HCT116 (cell line): ENCODE data around the gene KCNK10. TPM values are rescaled to one million over a fixed set of nuclear protein-coding genes. Genes with fewer than 3 reads are reported as not detected.

ENCODE experiments used
- ATAC-seq: fragments of 200-7000 bp; cut with Tn5 transposase; 2 replicates; pipeline ENCODE4 v1.9.1; 2020; ENCODE audit warnings: mild to moderate bottlenecking, moderate library complexity
- BruUV-seq: library from RNA; stranded (reverse); fragments of 400-500 nt; replicated peaks from 2 replicates; lab custom pipeline; 2021; lab: Mats Ljungman, UMichigan
- CTCF ChIA-PET: fragments of 300-600 bp; sonication (Branson Sonifier 250); formaldehyde crosslinking; loops from one replicate; lab custom pipeline; 2021; ENCODE audit warnings: antibody characterized with exemption; lab: Charles Lee
- POLR2A ChIA-PET: fragments of 300-600, 350-600 bp; sonication (Branson Sonifier 250); formaldehyde crosslinking; loops from one replicate; lab custom pipeline; 2021; ENCODE audit warnings: antibody characterized with exemption; lab: Charles Lee
- RAD21 ChIA-PET, 2 experiments: fragments of 300-600 bp; sonication (Branson Sonifier 250); formaldehyde crosslinking; loops; one replicate each; lab custom pipeline; 2023; ENCODE audit warnings: low total read pairs in 2 of 2; ENCODE audit not compliant: uncharacterized antibody in 2 of 2, unreplicated experiment in 2 of 2, low non-redundant PET in 1 of 2; lab: Charles Lee
- DNase-seq: peaks from one replicate; pipeline ENCODE4 v3.0.0-alpha.2; 2010; ENCODE audit warnings: low read depth, low spot score
- H2AFZ ChIP-seq: fragments of 200-600 bp; shearing (Covaris generic), sonication (generic); 2 replicates; pipeline ENCODE4 v1.6.1; 2017; ENCODE audit warnings: low read depth, mixed run types, mixed read lengths, antibody characterized with exemption, low read length; ENCODE audit not compliant: poor library complexity, severe bottlenecking
- H3K27ac ChIP-seq: 2 replicates; pipeline ENCODE4 v1.5.1; 2012; ENCODE audit warnings: low read depth, low read length
- H3K27me3 ChIP-seq: fragments of 200-600 bp; sonication (generic); 2 replicates; pipeline ENCODE4 v1.6.1; 2016; ENCODE audit warnings: mixed run types, low read length, mixed read lengths; ENCODE audit not compliant: insufficient read depth
- H3K36me3 ChIP-seq, 2 experiments: fragments of 200-500 bp in 1 of 2; fragments of 200-600 bp in 1 of 2; sonication (Bioruptor generic) in 1 of 2; sonication (generic) in 1 of 2; 2 replicates each; pipeline versions ENCODE4 v1.5.1 to v1.6.1; 2014 to 2016; ENCODE audit warnings: low read length in 2 of 2, inconsistent platforms in 1 of 2, mixed read lengths in 1 of 2, mixed run types in 1 of 2; ENCODE audit not compliant: insufficient read depth in 2 of 2, control insufficient read depth in 1 of 2
- H3K4me1 ChIP-seq, 2 experiments: fragments of 200-600 bp in 1 of 2; sonication (generic) in 1 of 2; 2 replicates each; pipeline versions ENCODE4 v1.5.1 to v1.6.1; 2012 to 2017; ENCODE audit warnings: low read length in 2 of 2, inconsistent platforms in 1 of 2, mild to moderate bottlenecking in 1 of 2, mixed read lengths in 1 of 2, mixed run types in 1 of 2, moderate library complexity in 1 of 2; ENCODE audit not compliant: insufficient read depth in 2 of 2, control insufficient read depth in 1 of 2
- H3K4me2 ChIP-seq: fragments of 200-600 bp; sonication (generic); 2 replicates; pipeline ENCODE4 v1.6.1; 2017; ENCODE audit warnings: mixed run types, low read length, mixed read lengths
- H3K4me3 ChIP-seq, 2 experiments: fragments of 200-600 bp in 1 of 2; sonication (generic) in 1 of 2; replicated peaks in 1 of 2; 2 replicates each; pipeline ENCODE4 v1.5.1; 2011 to 2016; ENCODE audit warnings: low read length in 2 of 2, control low read depth in 1 of 2, low read depth in 1 of 2, mild to moderate bottlenecking in 1 of 2, mixed read lengths in 1 of 2, mixed run types in 1 of 2
- H3K79me2 ChIP-seq: fragments of 200-600 bp; sonication (generic); 2 replicates; pipeline ENCODE4 v1.6.1; 2017; ENCODE audit warnings: mild to moderate bottlenecking, mixed run types, low read length, moderate library complexity, mixed read lengths; ENCODE audit not compliant: insufficient read depth
- H3K9ac ChIP-seq: fragments of 200-600 bp; sonication (generic); 2 replicates; pipeline ENCODE4 v1.6.1; 2016; ENCODE audit warnings: low read length, mixed read lengths
- H3K9me2 ChIP-seq: fragments of 200-600 bp; sonication (generic), shearing (Covaris generic); 2 replicates; pipeline ENCODE4 v1.6.1; 2017; ENCODE audit warnings: mixed run types, mild to moderate bottlenecking, moderate library complexity; ENCODE audit not compliant: insufficient read depth
- H3K9me3 ChIP-seq, 2 experiments: fragments of 200-500 bp in 1 of 2; fragments of 200-600 bp in 1 of 2; sonication (Bioruptor generic) in 1 of 2; sonication (generic) in 1 of 2; 2 replicates each; pipeline ENCODE4 v1.6.1; 2014 to 2017; ENCODE audit warnings: low read length in 2 of 2, mixed read lengths in 2 of 2, inconsistent platforms in 1 of 2, low read depth in 1 of 2, mild to moderate bottlenecking in 1 of 2, mixed run types in 1 of 2, moderate library complexity in 1 of 2; ENCODE audit not compliant: control insufficient read depth in 1 of 2, insufficient read depth in 1 of 2
- H4K20me1 ChIP-seq: fragments of 200-600 bp; sonication (generic), shearing (Covaris generic); 2 replicates; pipeline ENCODE4 v1.6.1; 2017; ENCODE audit warnings: mixed run types, mild to moderate bottlenecking, moderate library complexity; ENCODE audit not compliant: insufficient read depth
- ATF3 ChIP-seq: IDR thresholded peaks from 2 replicates; pipeline ENCODE4 v1.6.1; 2012
- CBX3 ChIP-seq: IDR thresholded peaks from 2 replicates; pipeline ENCODE4 v1.6.1; 2012; ENCODE audit warnings: low read depth
- CTCF ChIP-seq, 3 experiments: fragments of 200-600 bp in 1 of 3; sonication (generic) in 1 of 3; IDR thresholded peaks in 2 of 3; conservative IDR thresholded peaks in 1 of 3; 2 replicates each; pipeline ENCODE4 v1.5.1; 2012 to 2017; ENCODE audit warnings: low read depth in 2 of 3, low read length in 2 of 3, antibody characterized with exemption in 1 of 3, borderline replicate concordance in 1 of 3, control low read depth in 1 of 3, mild to moderate bottlenecking in 1 of 3, mixed read lengths in 1 of 3, mixed run types in 1 of 3, moderate library complexity in 1 of 3; ENCODE audit not compliant: insufficient read depth in 1 of 3
- EZH2 ChIP-seq: fragments of 200-600 bp; sonication (generic); IDR thresholded peaks from 2 replicates; pipeline ENCODE4 v1.6.1; 2017; ENCODE audit warnings: antibody characterized with exemption, mixed run types
- EZH2phosphoT487 ChIP-seq: fragments of 200-600 bp; IDR thresholded peaks from 2 replicates; pipeline ENCODE4 v1.6.1; 2018; ENCODE audit warnings: antibody characterized with exemption, borderline replicate concordance
- JUND ChIP-seq: IDR thresholded peaks from 2 replicates; pipeline ENCODE4 v1.6.1; 2012
- MAX ChIP-seq: IDR thresholded peaks from 2 replicates; pipeline ENCODE4 v1.6.1; 2012
- POLR2A ChIP-seq: IDR thresholded peaks from 2 replicates; pipeline ENCODE4 v1.7.0; 2011; ENCODE audit warnings: borderline replicate concordance; ENCODE audit not compliant: insufficient read depth, insufficient read length; ENCODE audit errors: extremely low read depth
- POLR2AphosphoS5 ChIP-seq: IDR thresholded peaks from 2 replicates; pipeline ENCODE4 v1.6.1; 2011; ENCODE audit warnings: mild to moderate bottlenecking, low read depth, low read length, moderate library complexity
- RAD21 ChIP-seq: IDR thresholded peaks from 2 replicates; pipeline ENCODE4 v1.6.1; 2012; ENCODE audit warnings: low read depth, mild to moderate bottlenecking
- REST ChIP-seq: IDR thresholded peaks from 2 replicates; pipeline ENCODE4 v1.6.1; 2012; ENCODE audit warnings: low read depth
- SIN3A ChIP-seq: IDR thresholded peaks from 2 replicates; pipeline ENCODE4 v1.6.1; 2012; ENCODE audit warnings: low read depth
- TCF7L2 ChIP-seq: IDR thresholded peaks from 2 replicates; pipeline ENCODE4 v1.7.0; 2011; ENCODE audit warnings: borderline replicate concordance, inconsistent platforms; ENCODE audit not compliant: insufficient read depth, insufficient read length; ENCODE audit errors: extremely low read depth
- YY1 ChIP-seq: IDR thresholded peaks from 2 replicates; pipeline ENCODE4 v1.6.1; 2011; ENCODE audit warnings: low read length, low read depth, moderate library complexity, mild to moderate bottlenecking; ENCODE audit not compliant: insufficient replicate concordance; ENCODE audit errors: extremely low read depth
- ZBTB33 ChIP-seq: IDR thresholded peaks from 2 replicates; pipeline ENCODE4 v1.6.1; 2011; ENCODE audit warnings: mild to moderate bottlenecking, low read length, moderate library complexity; ENCODE audit not compliant: insufficient replicate concordance; ENCODE audit errors: extremely low read depth
- ZFX ChIP-seq: fragments of 450-650 bp; IDR thresholded peaks from 2 replicates; pipeline ENCODE4 v1.6.1; 2017
- ZNF274 ChIP-seq: fragments of 200-500 bp; sonication (Bioruptor generic); IDR thresholded peaks from 2 replicates; pipeline ENCODE4 v1.6.1; 2014; ENCODE audit warnings: mild to moderate bottlenecking, low read depth, low read length, inconsistent platforms
- intact Hi-C: fragments of 100-400 bp; cut with micrococcal nuclease; formaldehyde crosslinking; loops from 2 replicates; pipeline ENCODE4 v1.10.0; 2022
- total RNA-seq: library from RNA; stranded (reverse); gene quantifications from one replicate; pipeline ENCODE4 v1.2.1, GENCODE V29; 2021; ENCODE audit not compliant: unreplicated experiment

Gene KCNK10
- total RNA-seq, 1 experiment from 2014 or later = not detected

- no peak for TF ChIP-seq ATF3
These were observed 1.2 kb downstream of the KCNK10 start (continued) for GRCh38 chr14:88321692-88322503.

GRCh38 chr14:88318406-88318805 is 4.7 kb downstream of the KCNK10 start:
- no peak overlapping the region for H3K4me3 ChIP-seq
- no peaks in the 10 kb centered on the region for H4K20me1 ChIP-seq
- DNase-seq = no peak
- BruUV-seq = no TSS peak
- intact Hi-C loops = no loop called here
- H3K36me3 ChIP-seq = no peaks in the 10 kb centered on the region
- ChIA-PET RAD21 (no interaction called here), POLR2A (no interaction called here), CTCF (no interaction called here)
- H3K9me2 ChIP-seq = no peaks in the 10 kb centered on the region
- TF ChIP-seq REST (no peak), CTCF (IDR thresholded peaks at IDR 0.05 in 2 of 3, conservative IDR thresholded peaks at IDR 0.05 in 1 of 3; ENCODE audit: borderline replicate concordance in 1 of 3, insufficient read depth in 1 of 3, low read depth in 2 of 3, low read length in 2 of 3) (no peak), RAD21 (no peak), CBX3 (no peak), JUND (no peak), TCF7L2 (no peak), ZNF274 (no peak), EZH2 (no peak), POLR2A (no peak), YY1 (no peak), ZFX (no peak), POLR2AphosphoS5 (no peak), SIN3A (no peak), ZBTB33 (no peak), EZH2phosphoT487 (no peak), MAX (no peak)
- no peaks in the 10 kb centered on the region for H3K9me3 ChIP-seq
- H3K27me3 ChIP-seq = peaks cover 3% of the 10 kb centered on the region
- no peaks in the 10 kb centered on the region for H3K79me2 ChIP-seq
- no peak overlapping the region for H3K4me2 ChIP-seq
- H3K4me1 ChIP-seq = no peaks in the 10 kb centered on the region
- H2AFZ ChIP-seq = no peak overlapping the region
- H3K9ac ChIP-seq = no peak overlapping the region
- H3K27ac ChIP-seq = no peak overlapping the region
- no peak for ATAC-seq
